Stimulated activated CD8-positive, alpha-beta memory T cell treated with anti-CD3 and anti-CD28 coated beads, Interleukin-7, amount 100 ng/mL, for 1 hour (primary cell): Measurements from ENCODE around the gene PDE9A.
"Not testable (repeated sequence)": the region's sequence is repeated elsewhere in the genome, so short reads cannot be mapped to it uniquely, and the experiment has no call there.

ENCODE experiments used
- DNase-seq, 2 donors: peaks; one replicate each; pipeline ENCODE4 v3.0.0-alpha.2; 2020; ENCODE audit warnings: low read depth in 2 of 2

The PDE9A gene

DNA sequence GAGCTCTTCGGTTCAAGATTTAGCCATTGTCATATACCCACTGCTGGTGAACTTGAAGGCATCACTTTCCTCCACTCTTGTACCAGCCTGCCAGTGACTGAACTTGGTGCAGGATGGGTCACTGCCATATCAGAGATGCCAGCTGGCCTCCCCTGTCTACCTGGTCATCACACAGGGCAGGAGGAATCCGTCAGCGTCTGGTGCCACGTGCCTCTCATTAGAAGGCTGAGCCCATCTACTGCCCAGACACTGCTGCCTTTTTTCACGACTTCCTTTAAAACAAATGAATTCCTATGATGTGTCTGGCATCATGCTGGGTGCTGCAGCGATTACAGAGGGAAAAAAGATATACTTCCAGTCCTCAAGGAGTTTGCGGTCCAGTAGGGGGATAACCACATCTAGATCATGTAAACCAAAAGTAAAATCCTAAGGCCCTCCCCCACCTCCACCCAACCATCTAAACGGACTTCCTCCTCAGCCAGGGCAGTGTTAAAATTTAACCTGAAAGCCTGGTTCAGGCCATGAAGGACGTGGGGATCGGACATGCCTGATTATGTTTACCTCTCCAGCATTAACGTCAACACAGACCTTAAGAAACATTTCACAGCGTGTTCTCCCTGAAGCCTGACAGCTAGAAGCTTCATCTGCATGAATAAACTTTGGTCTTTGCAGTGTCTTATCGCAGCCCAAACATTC is 29.2 kb upstream of the PDE9A start:
- DNase-seq, result no peak

DNA sequence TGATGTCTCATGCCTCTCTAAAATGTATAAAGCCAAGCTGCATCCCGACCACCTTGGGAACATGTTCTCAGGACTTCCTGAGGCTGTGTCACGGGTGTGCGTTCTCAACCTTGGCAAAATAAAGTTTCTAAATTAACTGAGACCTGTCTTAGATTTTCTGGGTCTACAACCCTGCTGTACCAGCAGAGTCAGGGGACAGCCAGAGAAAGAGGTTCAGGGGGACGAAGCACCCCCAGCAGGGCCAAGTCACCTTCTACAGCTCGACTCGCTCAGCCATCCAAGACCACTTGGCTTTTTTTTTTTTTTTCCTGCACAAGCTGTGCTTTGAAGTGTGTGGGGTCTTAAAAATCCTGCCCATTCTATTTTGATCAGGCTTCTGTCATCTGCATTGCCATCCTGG is 28.5 kb upstream of the PDE9A start:
- no peak for DNase-seq

DNA sequence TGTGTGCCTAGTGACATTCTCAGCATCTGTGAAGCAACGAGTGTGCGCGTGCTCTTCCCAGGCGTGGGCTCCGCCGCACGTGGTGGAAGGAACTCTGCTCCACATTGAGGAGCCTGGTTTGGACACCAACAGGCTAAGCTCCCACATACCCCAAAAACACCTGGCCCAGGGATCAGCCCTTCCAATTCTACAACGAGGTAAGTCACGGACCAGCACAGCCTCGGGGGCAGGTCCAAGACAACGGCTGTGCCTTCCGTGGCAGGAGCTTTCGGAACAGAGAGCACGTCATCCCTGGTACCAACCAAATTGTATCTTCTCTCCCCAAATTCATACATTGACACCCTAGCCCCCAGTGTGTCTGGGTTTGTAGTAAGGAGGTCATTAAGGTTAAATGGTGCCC is 27.2 kb upstream of the PDE9A start:
- no peak for DNase-seq

DNA sequence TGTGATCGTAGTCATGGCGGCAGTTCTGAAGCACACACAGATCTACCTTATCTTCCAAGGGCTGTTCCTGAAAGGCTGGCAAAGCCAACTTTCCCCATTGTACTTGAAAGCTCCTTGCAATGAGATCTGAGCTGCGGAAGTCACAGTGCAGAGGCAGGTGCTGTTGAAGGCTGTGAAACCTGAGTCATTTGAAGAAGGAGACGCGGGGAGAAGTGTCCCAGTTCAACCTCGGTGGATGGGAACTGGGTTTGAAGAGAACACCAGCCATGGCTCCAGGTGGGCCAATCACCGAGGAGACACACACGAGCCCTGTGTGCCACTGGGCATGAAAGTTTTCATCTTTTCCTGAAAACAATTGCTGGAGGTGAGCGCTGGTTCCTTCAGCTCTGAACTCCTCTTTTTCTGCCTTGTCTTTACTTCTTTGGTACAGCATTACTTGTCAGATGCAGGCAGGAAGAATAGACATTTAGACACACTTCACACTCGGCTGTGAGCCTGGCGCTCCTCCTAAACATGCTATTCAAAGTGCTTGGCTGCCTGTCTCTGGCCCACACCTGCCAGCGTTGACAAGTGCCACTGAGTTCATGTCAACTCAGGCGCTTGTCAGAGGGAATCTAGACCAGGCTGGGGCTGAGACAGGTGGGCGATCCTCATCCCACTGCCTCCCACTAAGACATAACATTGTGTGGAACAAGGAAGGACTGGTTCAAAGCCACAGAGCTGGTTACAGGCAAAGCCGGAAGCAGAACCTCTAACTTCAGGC is 25.7 kb upstream of the PDE9A start:
- DNase-seq, result no peak

DNA sequence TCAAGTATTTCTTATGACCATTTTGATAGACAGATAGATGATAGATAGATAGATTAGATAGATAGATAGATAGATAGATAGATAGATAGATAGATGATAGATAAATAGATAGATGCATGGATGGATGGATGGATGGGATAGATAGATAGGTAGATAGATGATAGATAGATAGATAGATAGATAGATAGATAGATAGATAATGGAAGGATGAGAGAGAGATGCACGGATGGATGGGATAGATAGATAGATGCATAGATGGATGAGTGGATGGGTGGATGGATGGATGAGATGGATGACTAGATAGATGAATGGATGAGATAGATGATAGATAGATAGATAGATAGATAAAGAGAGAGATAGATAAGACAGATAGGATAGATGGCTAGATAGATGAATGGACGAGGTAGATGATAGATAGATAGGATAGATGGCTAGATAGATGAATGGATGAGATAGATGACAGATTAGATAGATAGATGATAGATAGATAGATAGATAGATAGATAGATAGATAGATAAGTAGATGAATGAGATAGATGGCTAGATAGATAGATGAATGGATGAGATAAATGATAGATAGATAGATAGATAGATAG is 24.9 kb upstream of the PDE9A start:
- DNase-seq, result not testable (repeated sequence)

DNA sequence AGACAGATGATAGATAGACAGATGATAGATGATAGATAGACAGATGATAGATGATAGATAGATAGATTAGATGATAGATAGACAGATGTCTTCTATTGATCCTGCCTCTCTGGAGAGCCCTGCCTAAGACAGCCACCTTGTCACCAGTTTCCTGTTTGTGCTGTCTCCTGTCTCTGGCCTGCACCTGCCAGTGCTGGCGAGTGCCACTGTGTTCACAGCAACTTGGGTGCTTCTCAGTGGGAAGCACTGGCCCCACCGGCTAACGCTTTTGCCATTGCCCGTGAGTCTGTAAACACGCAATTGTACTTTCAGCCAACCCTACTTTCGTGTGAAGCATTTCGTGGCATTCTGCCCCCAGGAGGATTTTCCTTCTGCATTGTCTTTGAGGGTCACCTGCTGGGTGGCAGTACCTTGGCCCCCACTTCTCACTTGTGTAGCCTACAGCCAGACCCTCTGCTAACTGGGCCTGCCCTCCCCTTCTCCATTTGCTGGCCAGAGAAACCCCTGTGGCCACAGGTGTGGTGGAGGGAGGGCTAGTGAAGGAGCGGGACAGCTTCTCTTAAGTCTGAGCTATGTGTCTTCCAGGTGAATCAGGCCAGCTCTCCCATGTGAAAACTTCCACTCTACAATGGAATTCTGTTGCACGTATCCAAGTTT is 23.4 kb upstream of the PDE9A start:
- DNase-seq, result no peak

DNA sequence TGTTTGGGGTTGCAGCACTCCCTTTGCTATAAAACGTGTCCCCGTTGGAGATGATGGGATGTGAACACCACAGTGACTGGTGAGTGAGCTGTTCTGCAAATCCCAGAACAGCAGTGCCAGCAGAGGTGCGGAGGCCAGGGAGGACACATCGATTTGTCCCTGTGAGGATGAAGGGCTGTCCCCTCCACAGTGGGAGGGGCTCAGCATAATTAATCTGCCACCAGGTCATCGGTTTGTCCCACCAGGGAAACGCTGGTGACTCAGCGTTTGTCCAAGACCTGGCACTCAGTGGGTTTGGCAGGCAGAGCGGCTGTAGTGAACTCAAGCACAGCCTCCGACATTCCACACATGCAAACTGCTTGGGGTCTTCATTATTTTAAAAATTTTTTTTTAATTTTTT is 22.8 kb upstream of the PDE9A start:
- no peak for DNase-seq

DNA sequence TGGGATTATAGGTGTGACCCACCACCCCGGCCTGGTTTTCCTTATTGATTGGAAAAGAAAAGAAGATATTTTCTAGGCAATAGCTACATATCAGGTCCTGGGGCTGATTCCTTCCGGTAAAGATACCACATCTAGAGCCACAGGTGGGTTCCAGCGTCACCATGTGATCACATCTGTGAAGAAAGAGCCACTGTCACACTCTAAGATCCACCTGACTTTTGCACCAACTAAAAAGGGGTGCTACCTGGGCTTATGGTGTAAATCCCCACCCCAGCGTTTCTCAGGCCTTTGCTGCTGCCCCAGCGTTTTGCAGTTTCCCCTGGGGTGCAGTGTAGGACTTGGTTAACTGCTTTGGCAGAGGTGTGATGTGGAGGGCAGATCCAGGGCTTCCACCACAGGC is 22.3 kb upstream of the PDE9A start:
- DNase-seq, result no peak

DNA sequence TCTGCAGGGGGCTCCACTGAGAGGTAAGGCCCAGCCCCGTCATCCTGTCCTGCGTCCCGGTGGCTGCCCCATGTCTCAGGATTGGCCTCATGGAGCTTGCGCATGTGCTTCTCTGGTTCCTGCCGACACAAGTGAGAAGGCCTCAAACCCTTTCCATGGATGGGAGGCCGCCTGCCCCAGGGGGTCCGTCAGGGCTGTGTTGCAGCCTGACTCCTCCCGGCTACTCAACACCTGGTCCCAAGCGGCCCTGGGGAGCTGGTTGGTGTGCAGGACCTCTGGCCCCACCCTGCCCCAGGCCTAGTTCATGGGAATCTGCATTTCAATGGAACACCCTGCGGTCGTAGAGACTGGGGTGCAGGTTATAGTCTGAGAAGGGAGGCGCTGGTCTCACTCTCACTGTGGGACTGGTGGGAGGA is 21.1 kb upstream of the PDE9A start:
- DNase-seq, result no peak

DNA sequence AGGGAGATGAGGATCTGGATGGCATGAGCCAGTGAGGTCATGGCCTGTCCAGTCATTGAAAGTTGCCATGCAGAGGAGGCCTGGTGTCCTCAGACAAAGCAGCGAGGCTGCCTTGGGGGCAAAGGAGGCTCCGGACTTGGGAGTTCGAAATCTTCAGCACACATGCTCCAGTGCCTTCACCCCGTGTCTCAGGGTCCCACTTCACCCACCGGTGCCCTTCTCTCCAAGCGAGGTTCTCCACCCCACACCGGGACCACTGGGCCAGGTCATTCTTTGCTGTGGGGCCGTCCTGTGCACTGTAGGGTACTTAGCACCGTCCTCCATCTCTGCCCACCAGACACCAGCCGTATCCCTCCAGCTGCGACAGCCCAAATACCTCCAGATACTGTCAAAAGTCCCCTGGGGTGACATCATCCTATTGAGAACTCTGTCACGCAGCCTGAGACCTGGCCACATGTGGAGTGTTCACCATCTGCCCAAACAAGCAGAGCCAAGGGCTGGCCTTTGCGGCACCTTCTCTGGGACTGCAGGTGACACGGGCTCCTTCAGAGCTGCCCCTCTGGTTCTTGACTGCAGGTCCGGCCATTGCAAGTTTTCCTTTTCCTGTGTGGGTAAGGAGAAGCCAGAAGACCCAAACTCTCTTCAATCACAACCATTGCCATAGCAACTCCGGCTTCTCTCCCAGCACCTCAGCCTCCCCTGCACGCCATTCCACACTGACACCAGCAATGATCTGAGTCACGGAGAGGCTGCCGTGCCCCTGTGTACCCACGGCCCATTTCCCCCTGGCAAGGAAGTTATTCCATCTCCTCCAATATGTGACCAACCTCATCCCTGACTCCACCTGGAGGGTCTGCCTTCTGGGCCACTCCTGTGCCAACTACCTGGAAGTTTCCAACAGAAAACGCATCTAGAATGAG is 20.4 kb upstream of the PDE9A start:
- no peak for DNase-seq

DNA sequence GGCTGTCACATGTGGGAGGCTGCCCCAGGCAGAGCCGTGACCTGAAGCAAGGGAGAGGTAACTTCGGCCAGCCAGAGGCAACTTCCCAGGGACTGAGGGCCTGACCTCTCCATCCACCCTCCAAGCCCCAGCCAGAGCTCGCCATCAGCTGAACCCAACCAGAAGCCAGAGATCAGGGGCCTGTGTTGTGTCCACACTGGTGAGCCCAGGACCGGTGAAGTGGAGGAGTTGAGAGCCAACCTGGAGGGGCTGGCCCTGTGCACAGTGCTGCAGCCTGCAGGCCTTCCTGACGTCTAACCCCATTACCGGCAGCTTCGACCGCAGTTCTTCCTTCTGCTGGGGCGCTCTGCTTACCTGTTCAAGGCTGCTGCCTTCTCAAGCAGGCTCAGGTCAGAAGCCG is 19.6 kb upstream of the PDE9A start:
- DNase-seq, result no peak

DNA sequence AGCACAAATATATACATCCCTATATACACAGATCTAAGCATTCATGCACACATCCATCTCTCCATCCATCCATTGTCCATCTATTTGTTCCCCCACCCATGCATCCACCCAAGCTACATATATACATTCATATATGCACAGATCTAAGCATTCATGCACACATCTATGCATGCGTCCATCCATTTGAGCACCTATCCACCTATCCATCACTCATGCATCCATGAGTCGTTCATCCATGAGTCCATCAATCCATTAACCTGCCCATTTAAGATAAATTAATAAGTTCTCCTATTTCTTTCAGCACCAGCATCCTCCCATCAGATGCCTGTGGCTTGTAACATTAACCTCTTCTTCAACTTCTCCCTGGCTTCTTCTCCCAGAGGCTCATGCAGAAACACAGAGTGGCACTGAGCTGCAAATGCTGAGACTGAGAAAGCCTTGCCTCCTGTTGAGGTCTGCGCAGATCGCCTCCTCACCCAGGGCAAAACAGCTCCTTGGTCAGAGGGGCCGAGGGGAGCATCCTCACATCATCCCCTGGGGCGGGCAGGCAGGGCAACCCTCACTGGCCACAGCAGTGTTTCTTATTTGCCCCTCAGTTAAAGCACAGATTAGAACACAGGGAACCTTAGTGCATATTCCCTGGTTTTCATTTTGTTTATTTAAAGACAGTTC is 17.4 kb upstream of the PDE9A start:
- no peak for DNase-seq

DNA sequence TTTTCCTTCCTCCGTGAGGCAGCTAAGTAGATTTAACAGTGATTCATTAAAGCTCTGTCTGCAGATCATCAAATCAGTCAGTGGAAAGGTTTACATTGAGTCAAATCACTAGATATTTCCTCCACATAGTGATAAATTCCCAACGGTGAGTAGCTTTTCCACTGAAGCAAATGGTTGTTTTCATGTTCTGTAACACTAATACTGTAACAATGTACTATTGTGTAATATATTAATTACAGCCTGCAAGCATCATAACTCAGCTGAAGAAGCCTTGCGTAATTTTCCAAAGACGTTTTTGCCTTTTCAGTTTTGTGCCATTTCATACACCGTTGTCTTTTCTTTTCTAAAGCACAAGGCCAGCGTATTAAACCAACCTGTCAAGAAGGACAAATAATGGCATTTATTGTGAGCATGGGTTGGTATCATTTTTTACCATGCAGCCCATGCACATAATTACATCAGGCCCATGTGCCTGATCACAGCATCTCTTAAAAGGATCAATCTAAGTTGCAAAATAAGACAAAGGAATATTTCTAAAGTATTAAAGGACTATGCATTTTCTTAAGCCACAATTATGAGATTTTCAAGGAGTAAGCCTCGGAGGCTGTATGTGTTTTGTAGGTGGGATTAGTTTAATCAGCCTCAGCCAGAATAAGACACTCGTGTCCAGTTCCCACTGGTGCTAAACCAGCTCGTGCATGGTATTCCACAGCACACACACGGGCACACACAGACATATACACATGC is 16.7 kb upstream of the PDE9A start:
- no peak for DNase-seq

DNA sequence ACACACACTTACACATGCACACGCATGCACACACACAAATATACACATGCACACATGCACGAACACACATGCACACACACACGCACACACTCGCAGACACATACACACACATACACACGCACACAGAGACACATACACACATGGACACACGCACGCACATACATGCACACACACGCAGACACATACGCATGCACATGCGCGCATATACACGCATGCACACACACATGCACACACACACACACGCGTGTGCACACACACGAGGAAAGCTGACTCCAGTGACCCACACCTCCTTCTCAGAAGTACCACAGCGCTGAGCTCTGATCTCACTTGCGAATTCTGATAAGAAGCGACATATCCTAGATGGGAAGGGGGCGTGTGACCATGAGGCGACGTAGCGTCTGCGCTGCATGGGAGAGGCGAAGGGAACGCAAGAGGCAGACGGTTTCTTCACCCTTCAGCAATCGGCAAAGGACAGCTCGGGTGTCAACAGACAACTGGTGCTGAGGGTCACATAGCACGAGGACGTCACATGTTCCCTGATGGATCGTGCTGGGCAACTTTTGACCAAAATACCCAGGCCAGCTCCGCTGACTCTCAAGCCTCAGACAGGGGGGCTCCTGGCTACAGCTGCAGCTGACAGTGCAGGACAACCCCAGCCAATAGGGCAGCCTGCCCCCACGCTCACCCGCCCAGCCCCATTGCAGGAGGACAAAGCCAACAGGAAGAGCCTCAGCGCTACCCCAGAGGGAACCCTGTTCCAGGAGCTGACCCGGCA is 16.0 kb upstream of the PDE9A start:
- DNase-seq, result no peak

DNA sequence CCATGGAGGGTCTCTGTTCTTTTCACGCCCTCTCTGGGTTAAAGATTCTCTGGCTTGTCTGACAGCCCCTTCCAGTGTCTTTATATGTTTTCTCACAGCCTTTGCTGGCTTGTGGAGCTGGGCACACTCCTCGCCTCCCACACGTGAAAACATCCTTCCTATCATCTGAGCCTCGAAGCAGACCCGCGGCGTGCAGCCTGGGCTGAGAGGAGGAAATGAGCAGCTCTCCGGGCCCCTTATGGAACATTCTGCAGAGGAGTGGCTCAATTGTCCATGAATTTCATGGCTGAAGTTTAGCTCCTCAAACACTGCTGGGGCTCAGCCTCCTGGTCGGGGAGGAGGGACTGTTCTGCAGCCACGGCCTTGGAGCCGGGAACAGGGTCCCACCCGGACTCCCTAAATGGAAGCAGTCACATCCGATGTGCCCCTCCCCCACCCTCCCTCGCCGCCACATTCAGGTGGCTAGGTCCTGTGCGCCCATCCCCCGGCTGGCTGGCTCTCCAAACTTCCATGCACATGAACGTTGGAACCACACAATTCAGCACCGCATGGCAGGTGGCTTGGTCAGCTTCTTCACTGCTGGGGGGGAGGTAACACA is 15.1 kb upstream of the PDE9A start:
- no peak for DNase-seq

DNA sequence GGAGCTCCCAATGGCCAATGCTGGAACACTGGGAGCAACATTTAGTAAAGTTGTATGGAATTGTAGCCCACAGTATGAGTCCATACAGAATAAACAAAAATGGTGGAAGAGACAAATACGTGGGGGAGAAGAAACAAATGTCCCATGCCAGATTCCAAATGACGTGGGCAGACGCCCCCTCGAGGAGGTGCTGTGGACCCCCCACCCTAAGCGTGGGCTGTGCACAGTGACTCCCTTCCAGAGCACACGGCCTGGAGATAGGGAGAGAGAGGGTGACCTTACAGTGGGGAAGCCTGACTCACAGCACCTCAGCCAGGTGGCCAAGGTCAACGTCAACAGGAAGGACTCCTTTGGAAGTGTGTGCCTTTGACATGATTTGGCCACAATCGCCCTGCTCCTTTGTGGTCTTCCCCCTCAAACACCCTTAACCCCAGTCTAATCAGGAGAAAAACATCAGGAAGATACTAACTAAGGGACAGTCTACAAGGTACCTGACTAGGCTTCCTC is 13.7 kb upstream of the PDE9A start:
- DNase-seq, result no peak

DNA sequence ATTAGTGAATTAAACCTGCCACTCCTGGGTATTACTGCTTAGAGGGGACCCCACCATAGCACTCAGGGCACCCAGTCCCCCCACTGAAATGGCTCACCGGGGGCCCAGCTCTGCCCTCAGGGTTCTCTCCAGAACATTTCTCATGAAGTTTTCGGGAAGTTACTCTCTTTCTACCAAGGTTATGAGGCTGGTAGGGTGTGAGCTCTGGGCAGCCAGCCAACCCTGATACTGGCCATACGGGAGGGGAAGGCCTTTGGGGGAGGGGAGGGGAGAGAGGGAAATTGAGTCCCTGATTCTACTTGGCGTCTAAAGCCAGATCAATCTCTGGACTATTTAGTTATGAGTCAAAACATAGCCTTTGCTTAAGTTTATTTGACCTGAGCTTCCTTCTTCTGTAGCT is 12.9 kb upstream of the PDE9A start:
- no peak for DNase-seq

DNA sequence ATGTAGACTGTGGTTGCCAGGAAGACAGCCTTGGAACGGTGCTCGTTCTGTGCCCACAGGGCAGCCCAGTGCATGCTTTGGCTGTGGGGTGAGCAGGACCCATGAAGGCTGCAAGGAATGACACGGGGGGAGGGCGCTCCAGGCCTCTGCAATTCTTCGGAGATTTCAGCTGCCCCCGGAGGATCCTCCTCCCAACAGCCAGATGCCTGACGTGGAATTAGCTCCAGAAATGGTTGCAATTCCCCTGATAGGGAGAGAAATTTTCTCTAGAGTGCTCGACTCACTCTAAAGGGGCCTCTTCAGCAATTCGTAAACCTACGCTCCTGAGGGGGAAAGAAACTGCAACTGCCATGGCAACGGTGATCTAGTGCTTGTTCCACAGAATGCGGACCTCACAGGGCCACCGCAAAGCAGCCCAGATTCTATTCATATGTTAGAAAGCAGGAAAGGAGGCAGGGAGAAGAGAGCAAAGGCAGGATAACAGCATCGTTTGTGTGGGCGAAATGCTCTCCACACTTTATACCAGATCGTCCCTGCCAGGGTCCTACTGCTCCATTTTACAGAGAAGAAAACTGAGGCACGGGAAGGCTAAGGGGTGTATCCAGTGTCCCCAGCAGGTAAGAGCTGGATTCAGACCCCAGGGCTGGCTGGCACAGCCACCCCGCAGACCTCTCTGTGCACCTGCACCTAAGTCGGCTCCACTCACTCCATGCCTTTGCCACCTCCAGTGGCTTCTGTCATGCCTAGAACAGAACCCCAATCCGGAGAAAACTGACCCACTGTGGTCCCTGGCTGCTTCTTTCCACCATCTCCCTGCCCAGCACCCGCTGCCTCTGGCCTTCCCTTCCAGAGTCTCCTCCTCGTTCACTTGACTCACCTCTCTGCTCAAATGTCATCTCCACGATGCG is 11.9 kb upstream of the PDE9A start:
- DNase-seq, result no peak
